ENCODE results near the gene ASXL2.

The ASXL2 gene

GRCh38 chr2:25814681-25815080 is 63.6 kb downstream of the ASXL2 start:
- TF ChIP-seq CTCF (IDR thresholded peaks at IDR 0.05; ENCODE audit: extremely low read depth, insufficient read depth, missing control alignments): no peak
- in situ Hi-C loops (cut with MboI; ENCODE audit: low pct_unique_long_range_greater_than_20kb, low sequenced_read_pairs, unreplicated experiment): no loop called here

GRCh38 chr2:25810428-25810827 is 67.9 kb downstream of the ASXL2 start:
- TF ChIP-seq CTCF (IDR thresholded peaks at IDR 0.05; ENCODE audit: extremely low read depth, insufficient read depth, missing control alignments): no peak
- in situ Hi-C loops (cut with MboI; ENCODE audit: low pct_unique_long_range_greater_than_20kb, low sequenced_read_pairs, unreplicated experiment): no loop called here
- no peak for DNase-seq (ENCODE audit: low spot score)

More at GRCh38 chr2:25814681-25815080, 63.6 kb downstream of the ASXL2 start:
- no peak for DNase-seq (ENCODE audit: low spot score)

- in situ Hi-C loops (cut with MboI; ENCODE audit: low pct_unique_long_range_greater_than_20kb, low sequenced_read_pairs, unreplicated experiment): no loop called here
- no peak for DNase-seq (ENCODE audit: low spot score)
- no peak for TF ChIP-seq CTCF (IDR thresholded peaks at IDR 0.05; ENCODE audit: extremely low read depth, insufficient read depth, missing control alignments)
Observed at GRCh38 chr2:25809646-25810045, 68.6 kb downstream of the ASXL2 start.

- no peak for DNase-seq (ENCODE audit: low spot score)
- in situ Hi-C loops (cut with MboI; ENCODE audit: low pct_unique_long_range_greater_than_20kb, low sequenced_read_pairs, unreplicated experiment): no loop called here
- no peak for TF ChIP-seq CTCF (IDR thresholded peaks at IDR 0.05; ENCODE audit: extremely low read depth, insufficient read depth, missing control alignments)
Observed at GRCh38 chr2:25808006-25808383, 70.3 kb downstream of the ASXL2 start.

GRCh38 chr2:25806941-25807340 is 71.3 kb downstream of the ASXL2 start:
- TF ChIP-seq CTCF (IDR thresholded peaks at IDR 0.05; ENCODE audit: extremely low read depth, insufficient read depth, missing control alignments): no peak
- DNase-seq (ENCODE audit: low spot score): no peak
- in situ Hi-C loops (cut with MboI; ENCODE audit: low pct_unique_long_range_greater_than_20kb, low sequenced_read_pairs, unreplicated experiment): no loop called here

GRCh38 chr2:25805987-25806386 is 72.3 kb downstream of the ASXL2 start:
- in situ Hi-C loops (cut with MboI; ENCODE audit: low pct_unique_long_range_greater_than_20kb, low sequenced_read_pairs, unreplicated experiment): no loop called here
- no peak for DNase-seq (ENCODE audit: low spot score)
- no peak for TF ChIP-seq CTCF (IDR thresholded peaks at IDR 0.05; ENCODE audit: extremely low read depth, insufficient read depth, missing control alignments)

- no peak for TF ChIP-seq CTCF (IDR thresholded peaks at IDR 0.05; ENCODE audit: extremely low read depth, insufficient read depth, missing control alignments)
- no peak for DNase-seq (ENCODE audit: low spot score)
- in situ Hi-C loops (cut with MboI; ENCODE audit: low pct_unique_long_range_greater_than_20kb, low sequenced_read_pairs, unreplicated experiment): no loop called here
Observed at GRCh38 chr2:25804338-25804737, 73.9 kb downstream of the ASXL2 start.
